TTC549 (cell line): ENCODE measurements around the gene PPP1R27.

Experiments
- FAIRE-seq: peaks from 2 replicates; lab custom pipeline; 2012; peaks lifted over from hg19 to GRCh38; lab: Jason Lieb, UNC

The PPP1R27 gene

GRCh38 chr17:81819708-81820107 lies 15.1 kb downstream of the PPP1R27 start:
- no peak for FAIRE-seq

GRCh38 chr17:81817758-81818147 lies 17.1 kb downstream of the PPP1R27 start:
- FAIRE-seq, result no peak

- no peak for FAIRE-seq
These were observed 19.2 kb downstream of the PPP1R27 start for GRCh38 chr17:81815646-81815986.

GRCh38 chr17:81814748-81815645 lies 19.9 kb downstream of the PPP1R27 start:
- no peak for FAIRE-seq

GRCh38 chr17:81813861-81814683 lies 20.8 kb downstream of the PPP1R27 start:
- no peak for FAIRE-seq

- no peak for FAIRE-seq
These were observed 21.5 kb downstream of the PPP1R27 start for GRCh38 chr17:81813371-81813684.

- FAIRE-seq, result no peak
These were observed 22.1 kb downstream of the PPP1R27 start for GRCh38 chr17:81812571-81813370.

- FAIRE-seq, result no peak
These were observed 22.9 kb downstream of the PPP1R27 start for GRCh38 chr17:81811705-81812570.

- FAIRE-seq, result no peak
These were observed 23.8 kb downstream of the PPP1R27 start for GRCh38 chr17:81810892-81811704.

GRCh38 chr17:81810476-81810875 lies 24.4 kb downstream of the PPP1R27 start:
- no peak for FAIRE-seq

- no peak for FAIRE-seq
These were observed 25.3 kb downstream of the PPP1R27 start for GRCh38 chr17:81809556-81809998.

- no peak for FAIRE-seq
These were observed 25.9 kb downstream of the PPP1R27 start for GRCh38 chr17:81808778-81809555.

GRCh38 chr17:81807839-81808238 lies 27.0 kb downstream of the PPP1R27 start:
- no peak for FAIRE-seq

- FAIRE-seq, result no peak
These were observed 27.6 kb downstream of the PPP1R27 start for GRCh38 chr17:81807210-81807719.

- no peak for FAIRE-seq
These were observed 28.2 kb downstream of the PPP1R27 start for GRCh38 chr17:81806461-81807209.

- no peak for FAIRE-seq
These were observed 29.0 kb downstream of the PPP1R27 start for GRCh38 chr17:81805707-81806460.

- no peak for FAIRE-seq
These were observed 30.1 kb downstream of the PPP1R27 start for GRCh38 chr17:81804559-81805399.
